GM20000 (cell line): ENCODE measurements around the gene ADORA1.

ENCODE experiments used
- DNase-seq: peaks from one replicate; pipeline ENCODE4 v3.0.0; 2012; ENCODE audit warnings: low spot score
- TF ChIP-seq, protein P1 (sequence below): IDR thresholded peaks from 2 replicates; pipeline ENCODE4 v1.5.1; 2012; ENCODE audit warnings: mild to moderate bottlenecking, control low read depth; ENCODE audit errors: extremely low read depth, missing control alignments

The ADORA1 gene

DNA sequence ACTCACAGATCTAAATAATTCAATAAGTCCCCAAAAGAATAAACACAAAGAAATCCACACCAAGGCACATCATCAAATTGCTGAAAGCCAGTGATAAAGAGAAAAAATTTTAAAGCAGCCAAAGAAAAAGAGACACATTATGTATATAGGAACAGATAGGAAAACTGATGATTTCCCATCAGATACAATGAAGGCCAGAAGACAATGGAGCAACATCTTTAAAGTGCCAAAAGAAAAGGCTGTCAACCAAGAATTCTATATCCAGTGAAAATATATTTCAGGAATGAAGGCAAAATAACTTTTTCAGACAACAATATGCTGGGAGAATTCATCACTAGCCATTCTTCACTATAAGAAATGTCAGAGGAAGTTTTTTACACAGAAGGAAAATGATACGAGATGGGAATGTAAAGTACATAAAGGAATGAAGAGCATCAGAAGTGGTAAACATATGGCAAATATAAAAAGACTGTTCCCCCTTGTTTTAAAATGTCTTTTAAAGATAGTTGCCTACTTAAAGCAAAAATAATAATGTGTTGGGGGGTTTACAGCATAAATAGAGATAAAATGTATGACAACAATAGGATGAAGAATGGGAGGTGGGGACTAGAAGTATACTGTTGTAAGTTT is 32.4 kb upstream of the ADORA1 start:
- TF ChIP-seq, protein P1, sequence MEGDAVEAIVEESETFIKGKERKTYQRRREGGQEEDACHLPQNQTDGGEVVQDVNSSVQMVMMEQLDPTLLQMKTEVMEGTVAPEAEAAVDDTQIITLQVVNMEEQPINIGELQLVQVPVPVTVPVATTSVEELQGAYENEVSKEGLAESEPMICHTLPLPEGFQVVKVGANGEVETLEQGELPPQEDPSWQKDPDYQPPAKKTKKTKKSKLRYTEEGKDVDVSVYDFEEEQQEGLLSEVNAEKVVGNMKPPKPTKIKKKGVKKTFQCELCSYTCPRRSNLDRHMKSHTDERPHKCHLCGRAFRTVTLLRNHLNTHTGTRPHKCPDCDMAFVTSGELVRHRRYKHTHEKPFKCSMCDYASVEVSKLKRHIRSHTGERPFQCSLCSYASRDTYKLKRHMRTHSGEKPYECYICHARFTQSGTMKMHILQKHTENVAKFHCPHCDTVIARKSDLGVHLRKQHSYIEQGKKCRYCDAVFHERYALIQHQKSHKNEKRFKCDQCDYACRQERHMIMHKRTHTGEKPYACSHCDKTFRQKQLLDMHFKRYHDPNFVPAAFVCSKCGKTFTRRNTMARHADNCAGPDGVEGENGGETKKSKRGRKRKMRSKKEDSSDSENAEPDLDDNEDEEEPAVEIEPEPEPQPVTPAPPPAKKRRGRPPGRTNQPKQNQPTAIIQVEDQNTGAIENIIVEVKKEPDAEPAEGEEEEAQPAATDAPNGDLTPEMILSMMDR: no peak
- no peak for DNase-seq

DNA sequence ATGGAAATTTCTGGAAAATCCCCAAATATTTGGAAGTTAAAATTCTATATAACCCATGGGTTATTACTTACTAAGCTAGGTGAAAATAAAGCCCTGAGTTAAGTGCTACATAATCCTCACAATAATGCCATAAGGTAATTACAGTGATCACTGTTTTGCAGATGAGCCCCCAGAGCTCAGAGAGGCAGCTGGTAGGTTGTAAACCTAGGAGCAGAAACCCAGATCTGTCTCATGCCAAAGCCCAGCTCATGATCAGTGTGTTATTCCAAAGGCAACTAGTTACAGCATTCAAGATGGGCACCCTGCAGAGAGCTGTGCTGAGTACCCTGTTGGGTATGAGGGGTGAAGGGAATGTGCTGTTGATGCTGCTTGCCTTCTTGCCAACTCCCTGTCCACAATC is 31.0 kb upstream of the ADORA1 start:
- TF ChIP-seq, protein P1: no peak
- no peak for DNase-seq

DNA sequence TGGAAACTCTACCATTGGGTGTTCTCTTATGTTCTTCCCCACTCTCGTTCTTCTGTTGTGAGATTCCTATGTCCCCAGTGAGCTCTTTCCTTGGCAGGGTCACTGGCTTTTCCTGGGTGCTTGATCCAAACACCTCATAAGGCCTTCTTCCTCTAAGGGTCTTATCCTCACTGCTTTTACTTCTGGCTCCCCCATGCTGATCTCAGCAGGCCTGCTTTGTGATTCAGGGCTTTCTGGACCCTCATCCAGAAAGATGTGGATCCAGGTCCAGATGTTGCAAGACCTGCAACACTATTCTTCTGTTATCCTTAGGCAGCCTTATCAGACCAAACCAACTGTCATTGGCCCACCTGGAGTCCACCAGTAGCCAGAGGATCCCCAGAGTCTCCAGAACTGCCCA is 30.5 kb upstream of the ADORA1 start:
- no peak for DNase-seq
- TF ChIP-seq, protein P1: no peak

DNA sequence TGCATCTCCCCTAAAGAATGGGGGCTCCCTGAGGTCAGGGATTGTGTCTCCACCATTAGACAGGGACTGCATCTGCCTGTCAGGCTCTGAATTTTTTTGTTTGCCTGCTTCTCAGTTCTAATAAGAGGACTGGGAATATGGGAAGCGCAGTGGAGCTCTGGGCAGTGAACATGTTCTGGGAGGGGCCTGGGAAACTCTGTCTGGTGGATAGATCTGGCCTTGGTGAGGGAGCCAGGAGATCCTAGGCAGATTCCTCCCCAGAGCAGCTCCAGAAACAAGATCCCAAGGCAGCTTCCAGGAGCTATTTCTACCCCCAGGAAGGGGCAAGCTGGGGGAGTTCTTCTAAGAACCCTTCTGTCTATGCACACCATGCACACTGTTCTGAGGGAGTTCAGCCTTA is 29.1 kb upstream of the ADORA1 start:
- DNase-seq: no peak
- TF ChIP-seq, protein P1: no peak

DNA sequence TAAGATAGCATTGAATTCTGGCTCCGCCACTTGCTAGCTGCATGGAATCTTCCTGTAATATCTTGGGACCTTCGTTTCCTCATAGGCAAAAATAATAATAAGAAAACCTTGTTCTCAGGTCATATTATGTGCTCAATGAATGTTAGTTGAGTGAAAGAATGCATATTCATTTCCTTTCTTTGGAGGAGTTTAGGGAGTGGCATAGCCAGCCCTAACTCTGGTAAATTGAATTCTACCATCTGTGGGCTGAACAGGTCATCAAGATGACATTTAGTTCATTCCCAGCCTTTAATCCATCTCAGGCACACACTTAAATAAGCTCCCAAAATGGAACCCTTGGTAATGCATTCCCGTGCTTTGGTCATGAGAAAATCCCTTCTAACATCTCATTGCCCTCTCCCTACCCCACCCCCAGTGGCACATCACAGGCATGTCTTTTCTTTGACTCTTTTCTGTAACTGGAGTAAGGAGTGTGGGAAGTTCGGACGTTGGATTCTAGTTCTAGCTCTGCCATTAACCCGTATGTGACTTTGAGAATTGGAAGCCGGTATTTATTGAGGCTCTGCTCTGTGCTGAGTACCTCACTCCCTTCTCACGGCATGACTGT is 28.5 kb upstream of the ADORA1 start:
- TF ChIP-seq, protein P1: no peak
- no peak for DNase-seq

DNA sequence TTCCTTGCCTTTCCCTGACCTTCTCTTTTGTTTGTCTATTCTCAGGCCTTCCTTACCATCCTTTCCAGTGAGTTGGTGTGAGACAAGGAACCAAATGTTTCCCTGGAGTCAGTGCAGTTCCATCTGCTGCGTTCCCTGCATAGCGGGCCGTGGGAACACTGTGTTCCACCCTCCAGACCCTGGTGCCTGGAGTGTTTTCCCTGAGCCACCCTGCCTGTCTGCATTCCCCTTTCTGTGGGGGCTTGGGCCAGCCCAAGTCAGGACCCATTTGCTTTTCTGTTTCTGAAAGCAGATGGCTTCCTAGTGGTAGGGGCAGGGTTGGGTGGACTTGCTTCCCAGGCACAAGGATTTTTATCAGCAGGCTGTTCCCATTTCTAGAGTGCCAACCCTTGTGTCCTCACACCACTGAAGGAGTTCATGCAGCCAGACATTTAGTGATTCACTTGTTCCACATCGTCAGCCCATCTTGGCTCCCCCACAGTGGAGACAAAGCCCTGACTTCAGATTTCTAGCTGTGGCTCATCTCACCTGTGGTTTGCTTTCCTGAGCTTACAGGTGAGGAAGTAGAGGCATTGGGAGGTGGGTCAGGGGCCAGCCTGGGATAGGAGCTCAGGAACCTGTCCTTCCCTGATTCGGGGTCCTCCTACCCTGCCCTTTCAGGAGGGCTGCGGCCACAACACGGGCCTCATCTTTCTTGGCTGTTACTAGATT is 27.6 kb upstream of the ADORA1 start:
- no peak for DNase-seq
- TF ChIP-seq, protein P1: no peak

DNA sequence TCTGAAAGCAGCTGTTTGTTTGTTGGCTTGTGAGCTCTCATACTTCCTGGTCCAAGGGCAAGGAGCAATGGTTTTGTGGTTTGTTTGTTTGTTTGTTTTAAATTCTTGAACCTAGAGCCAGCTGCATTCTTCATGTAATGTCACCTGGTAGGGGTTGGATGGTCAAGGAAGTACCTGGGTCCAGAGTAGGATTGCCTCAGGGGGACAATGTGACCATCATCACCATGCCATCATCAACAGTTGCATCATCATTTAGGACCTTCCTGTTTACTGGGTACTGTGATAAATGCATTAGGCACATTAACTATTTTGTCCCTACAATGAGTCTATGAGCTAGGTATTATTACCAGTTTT is 27.0 kb upstream of the ADORA1 start:
- no peak for DNase-seq
- TF ChIP-seq, protein P1: no peak
